Glutamatergic neuron (in vitro differentiated cells): ENCODE data around the gene HNRNPA3. TPM values are rescaled to one million over a fixed set of nuclear protein-coding genes. Genes with fewer than 3 reads are reported as not detected.

Experiments
- DNase-seq: peaks from one replicate; pipeline ENCODE4 v3.0.0; 2022
- H3K27ac Mint-ChIP-seq: one replicate; pipeline ENCODE4 v1.8.0; 2020; ENCODE audit warnings: mild to moderate bottlenecking, mixed read lengths, inconsistent platforms; ENCODE audit not compliant: unreplicated experiment
- H3K27me3 Mint-ChIP-seq: one replicate; pipeline ENCODE4 v1.8.0; 2020; ENCODE audit warnings: mild to moderate bottlenecking, moderate library complexity, mixed read lengths, inconsistent platforms; ENCODE audit not compliant: unreplicated experiment
- H3K36me3 Mint-ChIP-seq: one replicate; pipeline ENCODE4 v1.8.0; 2020; ENCODE audit warnings: mild to moderate bottlenecking, mixed read lengths, inconsistent platforms; ENCODE audit not compliant: unreplicated experiment
- H3K4me1 Mint-ChIP-seq: one replicate; pipeline ENCODE4 v1.8.0; 2020; ENCODE audit warnings: mild to moderate bottlenecking, low read depth, mixed read lengths, inconsistent platforms; ENCODE audit not compliant: unreplicated experiment
- H3K4me3 Mint-ChIP-seq: one replicate; pipeline ENCODE4 v1.8.0; 2020; ENCODE audit warnings: mild to moderate bottlenecking, mixed read lengths, inconsistent platforms; ENCODE audit not compliant: unreplicated experiment
- H3K9me3 Mint-ChIP-seq: one replicate; pipeline ENCODE4 v1.8.0; 2020; ENCODE audit warnings: mild to moderate bottlenecking, moderate library complexity, mixed read lengths, inconsistent platforms; ENCODE audit not compliant: unreplicated experiment
- microRNA-seq: library from miRNA; unstranded; fragments of <30 nt; microRNA quantifications from one replicate; pipeline ENCODE4, GENCODE V29; 2020; ENCODE audit not compliant: unreplicated experiment
- total RNA-seq: library from RNA; stranded (reverse); fragmentation: NEBNext Ultra II Directional; extraction: Animal tissue kit (Norgen Biotek cat#: 25700); gene quantifications from one replicate; pipeline ENCODE4 v1.2.1, GENCODE V29; 2021; ENCODE audit not compliant: unreplicated experiment
- TF ChIP-seq, protein P1 (sequence below): fragments of 200-600 bp; sonication (generic); IDR thresholded peaks from one replicate; pipeline ENCODE4 v1.5.0; 2021; ENCODE audit not compliant: partially characterized antibody, unreplicated experiment

HNRNPA3 gene
- total RNA-seq, 1 donor from 2014 or later, result 251 TPM

DNA sequence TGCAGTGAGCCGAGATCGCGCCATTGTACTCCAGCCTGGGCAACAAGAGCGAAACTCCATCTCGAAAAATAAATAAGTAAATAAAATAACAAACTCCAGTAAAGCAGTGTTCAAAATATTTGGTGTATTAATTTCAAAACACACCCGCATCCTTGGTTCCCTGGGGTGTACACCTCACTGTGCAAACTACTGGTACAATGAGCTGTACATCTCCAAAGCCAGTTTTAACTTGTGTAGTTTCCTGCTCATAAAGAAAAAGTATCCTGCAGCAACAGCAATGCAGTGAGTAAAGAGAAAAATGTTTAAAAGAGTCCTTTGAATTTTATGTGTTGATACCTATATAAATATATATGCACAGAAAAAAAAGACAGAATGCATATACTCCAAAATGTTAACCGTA lies 56.3 kb downstream of the HNRNPA3 start:
- H3K4me3 Mint-ChIP-seq, result no peak overlapping the region

DNA sequence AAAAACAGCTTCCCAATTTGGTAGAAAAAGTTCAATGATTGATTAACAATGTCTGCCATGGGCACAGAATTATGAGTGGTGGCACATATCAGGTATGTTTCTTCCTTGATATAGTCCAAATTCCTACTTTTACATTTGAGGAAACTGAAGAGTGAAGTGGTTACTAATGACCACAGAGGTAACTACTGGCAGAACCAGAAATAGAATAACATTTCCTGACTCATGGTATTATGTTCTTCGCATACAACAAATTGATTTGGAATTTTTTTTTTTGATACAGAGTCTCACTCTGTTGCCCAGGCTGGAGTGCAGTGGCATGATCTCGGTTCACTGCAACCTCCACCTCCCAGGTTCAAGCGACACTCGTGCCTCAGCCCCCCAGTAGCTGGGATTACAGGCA lies 57.9 kb downstream of the HNRNPA3 start:
- peaks cover 1% of the 10 kb centered on the region for H3K9me3 Mint-ChIP-seq
- H3K4me3 Mint-ChIP-seq, result no peak overlapping the region
- no peaks in the 10 kb centered on the region for H3K27me3 Mint-ChIP-seq
- no peak for DNase-seq
- H3K36me3 Mint-ChIP-seq, result no peaks in the 10 kb centered on the region
- no peak overlapping the region for H3K27ac Mint-ChIP-seq
- peaks cover 7% of the 10 kb centered on the region for H3K4me1 Mint-ChIP-seq
- TF ChIP-seq, protein P1, sequence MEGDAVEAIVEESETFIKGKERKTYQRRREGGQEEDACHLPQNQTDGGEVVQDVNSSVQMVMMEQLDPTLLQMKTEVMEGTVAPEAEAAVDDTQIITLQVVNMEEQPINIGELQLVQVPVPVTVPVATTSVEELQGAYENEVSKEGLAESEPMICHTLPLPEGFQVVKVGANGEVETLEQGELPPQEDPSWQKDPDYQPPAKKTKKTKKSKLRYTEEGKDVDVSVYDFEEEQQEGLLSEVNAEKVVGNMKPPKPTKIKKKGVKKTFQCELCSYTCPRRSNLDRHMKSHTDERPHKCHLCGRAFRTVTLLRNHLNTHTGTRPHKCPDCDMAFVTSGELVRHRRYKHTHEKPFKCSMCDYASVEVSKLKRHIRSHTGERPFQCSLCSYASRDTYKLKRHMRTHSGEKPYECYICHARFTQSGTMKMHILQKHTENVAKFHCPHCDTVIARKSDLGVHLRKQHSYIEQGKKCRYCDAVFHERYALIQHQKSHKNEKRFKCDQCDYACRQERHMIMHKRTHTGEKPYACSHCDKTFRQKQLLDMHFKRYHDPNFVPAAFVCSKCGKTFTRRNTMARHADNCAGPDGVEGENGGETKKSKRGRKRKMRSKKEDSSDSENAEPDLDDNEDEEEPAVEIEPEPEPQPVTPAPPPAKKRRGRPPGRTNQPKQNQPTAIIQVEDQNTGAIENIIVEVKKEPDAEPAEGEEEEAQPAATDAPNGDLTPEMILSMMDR, result no peak

More for the DNA sequence above, 56.3 kb downstream of the HNRNPA3 start:
- Mint-ChIP-seq H3K4me1 (peaks cover 7% of the 10 kb centered on the region), H3K36me3 (no peaks in the 10 kb centered on the region), H3K27me3 (peaks cover 3% of the 10 kb centered on the region), H3K9me3 (peaks cover 6% of the 10 kb centered on the region), H3K27ac (no peak overlapping the region)
- TF ChIP-seq, protein P1, result no peak
- no peak for DNase-seq

DNA sequence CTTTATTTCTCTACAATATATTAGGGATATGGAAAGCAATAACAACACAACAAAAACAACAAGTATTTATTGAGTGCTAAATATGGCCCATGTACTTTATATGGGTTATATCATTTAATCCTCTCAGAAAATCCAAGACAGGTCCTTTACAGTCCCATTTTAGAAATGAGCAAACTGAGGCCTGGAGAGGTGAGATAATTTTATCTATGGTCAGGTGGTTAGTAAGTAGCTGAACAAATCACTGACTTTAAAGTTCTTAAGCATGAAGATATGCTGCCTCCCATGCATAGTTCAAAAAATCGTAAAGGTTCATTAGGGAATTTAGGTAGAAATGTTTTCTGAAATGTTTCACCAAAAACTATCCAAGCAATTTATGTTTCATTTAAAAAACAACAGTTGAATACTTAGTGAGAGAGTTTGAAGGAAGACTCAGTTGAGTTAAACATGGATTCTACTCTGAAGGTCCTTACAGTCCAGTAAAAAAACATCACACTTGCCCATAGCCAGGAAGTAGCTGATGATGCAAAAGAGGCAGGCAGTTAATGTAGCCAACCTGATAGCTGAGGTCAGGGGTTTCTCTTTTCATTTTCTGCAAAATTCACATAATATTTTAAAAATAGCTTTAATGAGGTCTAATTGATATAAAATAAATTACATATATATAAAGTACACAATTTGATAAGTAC lies 59.5 kb downstream of the HNRNPA3 start:
- H3K27ac Mint-ChIP-seq, result no peak overlapping the region
- H3K9me3 Mint-ChIP-seq, result no peaks in the 10 kb centered on the region
- H3K27me3 Mint-ChIP-seq, result no peaks in the 10 kb centered on the region
- no peak for DNase-seq
- H3K4me3 Mint-ChIP-seq, result no peak overlapping the region
- TF ChIP-seq, protein P1, result no peak
- H3K36me3 Mint-ChIP-seq, result no peaks in the 10 kb centered on the region
- no peaks in the 10 kb centered on the region for H3K4me1 Mint-ChIP-seq

DNA sequence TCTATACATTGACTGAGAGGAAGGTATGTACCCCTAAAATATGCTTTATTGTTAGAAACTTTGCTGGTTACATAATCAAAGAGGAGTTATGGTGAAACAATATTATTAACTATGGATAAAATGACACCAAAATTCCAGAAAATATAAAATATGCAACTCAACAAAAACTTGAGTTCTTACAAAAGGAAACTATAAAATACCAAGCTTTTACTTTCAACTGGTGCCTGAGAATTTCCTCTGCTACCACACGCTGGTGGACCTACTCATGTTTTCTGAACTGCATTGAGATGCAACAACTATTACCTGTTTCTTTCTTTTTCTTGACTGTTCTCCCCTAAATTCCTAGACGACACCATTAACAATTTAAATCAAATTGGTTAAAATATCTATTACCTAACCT lies 60.2 kb downstream of the HNRNPA3 start:
- DNase-seq, result no peak
- Mint-ChIP-seq H3K27me3 (no peaks in the 10 kb centered on the region), H3K4me3 (no peak overlapping the region), H3K27ac (no peak overlapping the region), H3K4me1 (no peaks in the 10 kb centered on the region), H3K36me3 (no peaks in the 10 kb centered on the region), H3K9me3 (no peaks in the 10 kb centered on the region)
- TF ChIP-seq, protein P1, result no peak

DNA sequence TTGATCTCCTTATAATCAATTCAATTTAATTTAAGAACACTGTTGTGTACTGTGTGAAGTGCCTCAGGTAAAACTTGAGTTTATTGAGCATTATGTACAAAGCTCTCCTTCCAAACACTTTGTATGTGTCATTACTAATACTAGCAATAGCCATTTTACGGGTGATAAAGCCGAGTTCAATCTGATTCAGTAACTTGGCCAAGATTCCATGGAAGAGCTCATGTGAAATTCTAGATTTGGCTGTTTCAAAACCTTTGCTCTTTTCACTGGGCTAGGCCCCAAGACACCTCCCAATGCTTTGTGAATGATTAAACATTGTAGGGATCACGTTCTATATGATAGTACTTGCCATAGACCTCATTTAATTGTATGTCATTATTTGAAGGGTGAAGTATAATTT lies 60.8 kb downstream of the HNRNPA3 start:
- no peak for DNase-seq
- TF ChIP-seq, protein P1, result no peak
- Mint-ChIP-seq H3K27me3 (no peaks in the 10 kb centered on the region), H3K4me1 (no peaks in the 10 kb centered on the region), H3K4me3 (no peak overlapping the region), H3K9me3 (no peaks in the 10 kb centered on the region), H3K36me3 (no peaks in the 10 kb centered on the region), H3K27ac (no peak overlapping the region)

Small RNA genes within 50 kb of the gene (microRNA-seq; reads per million reads assigned to microRNA genes)
- 0.41 reads per million for gene MIR3128

Other genes with a start within 250 kb of the HNRNPA3 start
- gene NFE2L2, start 51.9 kb downstream of the HNRNPA3 start, total RNA-seq, result 51.4 TPM
- 50.8 TPM for gene AGPS, start 180.0 kb downstream of the HNRNPA3 start, total RNA-seq